ENCODE measurements around the gene PGBD5. TPM values are rescaled to one million over a fixed set of nuclear protein-coding genes. Genes with fewer than 3 reads are reported as not detected.

PGBD5 gene
- total and polyA plus RNA-seq, 3 donors from 2014 or later: 14.3 to 28.1 (median 16.0) TPM

- TF ChIP-seq POLR2A (IDR thresholded peaks at IDR 0.05): no peak
- no peak for TF ChIP-seq CTCF (IDR thresholded peaks at IDR 0.05)
- intact Hi-C loops (cut with DNase I; ENCODE audit: low total_unique reads): no loop called here
- H3K27ac ChIP-seq: no peak overlapping the region
- no peak overlapping the region for H3K4me3 ChIP-seq
- no peak for DNase-seq
- 82 to 86% methylated on average over 7 of the region's 7 CpGs for WGBS, 2 donors
- no peaks in the 10 kb centered on the region for H3K9me3 ChIP-seq
- H3K27me3 ChIP-seq: no peaks in the 10 kb centered on the region
- no peaks in the 10 kb centered on the region for H3K36me3 ChIP-seq (ENCODE audit: low read depth, missing control alignments)
- H3K4me1 ChIP-seq: no peaks in the 10 kb centered on the region
These were observed 32.0 kb downstream of the PGBD5 start for GRCh38 chr1:230394134-230394533.

- intact Hi-C loops (cut with DNase I; ENCODE audit: low total_unique reads): no loop called here
- H3K27me3 ChIP-seq: no peaks in the 10 kb centered on the region
- no peak overlapping the region for H3K27ac ChIP-seq
- TF ChIP-seq POLR2A (IDR thresholded peaks at IDR 0.05) (no peak), CTCF (IDR thresholded peaks at IDR 0.05) (no peak)
- 85 to 96% methylated on average over 18 of the region's 18 CpGs for WGBS, 2 donors
- H3K36me3 ChIP-seq (ENCODE audit: low read depth, missing control alignments): no peaks in the 10 kb centered on the region
- DNase-seq: no peak
- no peaks in the 10 kb centered on the region for H3K9me3 ChIP-seq
- H3K4me3 ChIP-seq: no peak overlapping the region
- H3K4me1 ChIP-seq: no peaks in the 10 kb centered on the region
These were observed 32.4 kb downstream of the PGBD5 start for GRCh38 chr1:230393722-230394121.

GRCh38 chr1:230392920-230393521, 33.1 kb downstream of the PGBD5 start:
- TF ChIP-seq POLR2A (IDR thresholded peaks at IDR 0.05) (no peak), CTCF (IDR thresholded peaks at IDR 0.05) (no peak)
- intact Hi-C loops (cut with DNase I; ENCODE audit: low total_unique reads): no loop called here
- H3K9me3 ChIP-seq: no peaks in the 10 kb centered on the region
- no peak overlapping the region for H3K4me3 ChIP-seq
- no peaks in the 10 kb centered on the region for H3K4me1 ChIP-seq
- no peaks in the 10 kb centered on the region for H3K27me3 ChIP-seq
- WGBS, 2 donors: 78 to 82% methylated on average over 9 of the region's 9 CpGs
- H3K27ac ChIP-seq: no peak overlapping the region
- DNase-seq: no peak
- H3K36me3 ChIP-seq (ENCODE audit: low read depth, missing control alignments): no peaks in the 10 kb centered on the region

GRCh38 chr1:230392536-230392909, 33.6 kb downstream of the PGBD5 start:
- no peaks in the 10 kb centered on the region for H3K36me3 ChIP-seq (ENCODE audit: low read depth, missing control alignments)
- no peak overlapping the region for H3K4me3 ChIP-seq
- no peak for TF ChIP-seq POLR2A (IDR thresholded peaks at IDR 0.05)
- H3K27me3 ChIP-seq: no peaks in the 10 kb centered on the region
- intact Hi-C loops (cut with DNase I; ENCODE audit: low total_unique reads): no loop called here
- no peak overlapping the region for H3K27ac ChIP-seq
- WGBS, 2 donors: 54 to 75% methylated on average over 8 to 9 of the region's 9 CpGs
- H3K9me3 ChIP-seq: no peaks in the 10 kb centered on the region
- H3K4me1 ChIP-seq: no peaks in the 10 kb centered on the region
- DNase-seq: no peak

GRCh38 chr1:230391776-230392535, 34.2 kb downstream of the PGBD5 start:
- no peaks in the 10 kb centered on the region for H3K27me3 ChIP-seq
- intact Hi-C loops (cut with DNase I; ENCODE audit: low total_unique reads): no loop called here
- no peaks in the 10 kb centered on the region for H3K4me1 ChIP-seq
- no peak overlapping the region for H3K4me3 ChIP-seq
- 65 to 66% methylated on average over 16 to 20 of the region's 20 CpGs for WGBS, 2 donors
- TF ChIP-seq CTCF (IDR thresholded peaks at IDR 0.05) (no peak), POLR2A (IDR thresholded peaks at IDR 0.05) (no peak)
- no peaks in the 10 kb centered on the region for H3K9me3 ChIP-seq
- no peak overlapping the region for H3K27ac ChIP-seq
- H3K36me3 ChIP-seq (ENCODE audit: low read depth, missing control alignments): no peaks in the 10 kb centered on the region
- DNase-seq: no peak
